DMS153 treated with DMSO at 0.1 percent for 48 hours (cell line): ENCODE data around the gene CDCP1.
"Not testable (repeated sequence)": the region's sequence is repeated elsewhere in the genome, so short reads cannot be mapped to it uniquely, and the experiment has no call there.

ENCODE experiments used
- DNase-seq: peaks from one replicate; lab custom pipeline; 2025; ENCODE audit not compliant: unreplicated experiment; lab: John Stamatoyannopoulos, UW

CDCP1 gene

DNA sequence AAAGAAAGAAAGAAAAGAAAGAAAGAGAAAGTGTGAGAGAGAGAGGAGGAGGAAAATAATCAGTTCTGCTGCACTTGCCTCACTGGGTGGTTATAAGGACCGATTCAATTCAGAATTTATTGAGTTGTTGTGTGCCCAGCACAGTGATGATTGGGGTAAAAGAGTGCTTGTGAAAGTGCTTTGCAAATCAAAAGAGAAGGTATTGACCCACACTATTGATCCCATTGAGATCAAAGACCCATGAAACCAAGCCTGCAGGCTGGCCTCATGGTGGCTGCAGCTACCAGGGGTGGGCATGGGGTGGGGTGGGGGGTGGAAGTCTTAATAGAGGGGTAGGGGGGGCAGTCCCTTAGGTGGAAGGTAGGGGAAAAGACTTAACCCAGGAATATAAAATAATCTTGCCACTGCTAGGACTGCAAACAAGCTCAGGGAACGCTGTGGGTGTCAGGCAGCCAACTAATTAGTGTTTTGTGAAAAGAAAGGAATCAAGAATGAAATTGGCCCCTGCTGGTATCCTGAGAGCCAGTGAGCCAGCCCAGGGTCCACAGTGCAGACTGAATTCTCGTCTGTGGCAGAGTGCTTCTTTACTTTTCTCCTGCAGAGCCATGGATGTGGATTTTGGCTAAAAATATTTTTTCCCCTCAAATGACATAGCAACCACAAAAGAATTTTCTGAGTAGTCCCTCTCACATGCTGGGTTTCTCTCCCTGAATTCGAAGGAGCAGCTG lies 85.8 kb downstream of the CDCP1 start:
- no peak for DNase-seq

GRCh38 chr3:45059132-45059531 lies 87.0 kb downstream of the CDCP1 start:
- no peak for DNase-seq

GRCh38 chr3:45057557-45057956 lies 88.6 kb downstream of the CDCP1 start:
- DNase-seq = no peak

DNA sequence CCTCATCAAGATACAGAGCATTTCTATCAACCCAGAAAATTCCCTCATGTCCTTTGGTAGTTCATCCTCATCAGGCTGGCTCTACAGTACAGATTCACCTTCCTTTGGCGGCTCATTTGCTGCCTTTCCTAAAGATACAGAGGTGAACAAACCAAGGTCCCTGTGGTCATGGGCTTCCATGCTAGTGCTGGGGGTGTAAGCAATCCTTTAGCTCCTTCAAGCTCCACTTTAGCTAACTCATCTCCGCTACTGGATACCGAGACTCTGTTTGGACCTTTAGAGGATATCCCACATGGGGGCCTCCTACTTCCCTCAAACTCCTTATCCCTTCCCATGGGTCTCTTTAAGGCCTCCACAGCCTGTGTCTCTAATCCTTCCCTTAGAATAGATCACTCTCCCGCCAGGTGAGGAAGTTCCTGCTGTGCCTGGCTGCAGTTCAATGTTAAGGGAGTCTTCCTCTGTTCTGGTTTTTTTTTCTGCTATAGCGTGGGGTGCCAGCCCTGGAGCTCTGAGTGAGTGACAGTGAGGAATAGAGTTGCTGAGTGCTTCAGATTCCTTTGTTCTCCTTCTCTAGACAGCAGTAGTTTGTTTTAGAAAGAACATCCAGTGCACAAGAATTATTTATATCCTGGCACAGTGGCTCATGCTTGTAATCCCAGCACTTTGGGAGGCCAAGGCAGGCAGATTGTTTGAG lies 89.4 kb downstream of the CDCP1 start:
- DNase-seq = no peak

DNA sequence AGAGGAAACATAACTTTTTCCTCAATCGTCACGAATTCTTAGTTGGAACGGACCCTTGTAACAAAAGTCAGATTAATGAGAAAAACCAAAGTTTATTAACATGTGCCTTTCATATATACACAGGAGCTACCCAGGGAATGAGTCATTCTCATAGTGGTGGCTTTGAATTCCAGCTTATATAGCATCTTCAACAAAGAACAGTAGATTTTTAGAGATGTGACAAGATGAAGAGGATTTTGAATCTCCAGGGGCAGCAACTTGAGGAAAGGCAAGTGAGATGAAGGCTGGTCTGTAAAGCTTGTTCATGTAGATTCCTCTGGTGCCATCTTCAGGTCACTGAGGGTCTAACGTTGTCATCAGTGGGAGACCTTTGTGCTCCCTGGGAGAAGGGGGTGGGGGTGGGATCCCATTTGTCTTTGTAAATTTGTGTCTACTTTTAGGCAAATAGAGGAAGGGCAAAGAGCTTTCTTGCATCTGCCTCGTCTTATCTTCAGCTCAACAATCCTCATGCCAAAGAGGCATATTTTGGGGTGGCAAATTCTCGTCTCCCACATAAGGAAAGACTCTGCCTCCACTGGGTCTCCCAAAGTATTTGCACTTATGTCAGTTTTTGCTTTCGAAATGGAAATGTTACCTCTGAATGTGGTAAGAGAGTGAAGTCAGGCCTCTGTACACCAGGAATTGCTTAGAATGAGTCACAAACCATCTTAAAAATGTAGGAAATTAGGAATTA lies 90.6 kb downstream of the CDCP1 start:
- DNase-seq = no peak

- no peak for DNase-seq
These were observed 91.2 kb downstream of the CDCP1 start for GRCh38 chr3:45055032-45055410.

DNA sequence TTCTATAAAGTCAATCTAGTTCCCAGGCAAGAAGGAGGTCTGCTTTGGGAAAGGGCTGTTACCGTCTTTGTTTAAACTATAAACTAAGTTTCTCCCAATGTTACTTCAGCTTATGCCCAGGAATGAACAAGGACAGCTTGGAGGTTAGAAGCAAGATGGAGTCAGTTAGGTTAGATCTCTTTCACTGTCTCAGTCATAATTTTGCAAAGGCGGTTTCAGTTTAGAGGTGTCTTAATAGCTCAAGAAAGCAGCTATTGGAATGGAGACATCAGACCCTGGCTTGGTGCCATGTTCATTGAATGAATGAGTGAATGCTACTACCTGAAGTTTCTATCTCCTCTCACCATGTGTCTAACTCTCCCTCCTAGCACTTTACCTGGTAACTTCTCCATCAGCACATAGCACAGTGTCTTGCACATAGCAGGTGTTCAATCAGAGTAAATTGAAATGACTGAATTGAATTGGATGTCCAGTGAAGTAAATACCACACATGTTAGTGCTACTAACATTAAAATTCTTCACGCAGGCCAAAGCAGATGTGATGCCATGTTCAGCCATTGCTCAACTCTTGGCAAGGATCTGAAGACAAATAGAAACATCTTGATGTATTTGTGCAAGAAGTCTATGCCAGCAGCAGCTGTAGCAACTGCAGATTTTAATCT lies 91.9 kb downstream of the CDCP1 start:
- no peak for DNase-seq

- DNase-seq = not testable (repeated sequence)
These were observed 92.4 kb downstream of the CDCP1 start for GRCh38 chr3:45053805-45054195.

DNA sequence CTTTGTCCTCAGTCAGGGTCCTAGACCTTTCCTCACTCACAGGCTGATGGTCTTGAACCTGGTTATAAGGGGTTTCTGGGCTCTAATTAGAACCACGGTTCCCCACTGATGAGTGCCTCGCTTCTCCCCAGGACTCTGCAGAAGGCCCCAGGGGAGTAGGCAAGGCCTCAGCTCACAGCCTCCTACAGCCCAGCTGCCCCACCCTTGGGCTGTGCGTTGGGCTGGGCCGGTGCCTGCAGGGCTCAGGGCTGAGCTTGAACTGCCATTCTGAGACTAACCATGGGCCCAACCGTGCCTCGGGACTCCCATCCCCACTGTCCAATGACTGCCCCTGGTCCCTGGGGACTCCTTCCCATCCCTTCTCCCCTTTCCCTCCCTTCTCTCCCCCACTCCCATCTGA lies 94.5 kb downstream of the CDCP1 start:
- no peak for DNase-seq

DNA sequence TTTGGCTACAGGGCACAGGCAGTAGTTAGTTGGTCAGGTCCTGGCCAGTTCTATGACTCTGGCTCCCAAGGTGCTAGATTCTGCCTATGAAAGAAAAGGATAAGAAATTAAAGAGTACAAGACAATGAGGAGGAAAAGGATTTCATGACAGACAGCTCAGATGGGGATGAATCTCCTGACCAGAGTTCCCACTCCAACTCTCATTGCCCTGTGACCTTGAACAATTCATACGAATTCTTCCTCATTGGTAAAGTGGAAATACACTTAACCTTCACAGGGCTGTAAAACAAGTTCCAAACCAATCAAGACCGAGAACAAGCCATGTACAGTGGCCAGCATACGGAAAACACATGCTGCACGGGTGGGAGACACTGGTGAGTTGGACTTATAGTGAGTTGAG lies 96.4 kb downstream of the CDCP1 start:
- DNase-seq = no peak

DNA sequence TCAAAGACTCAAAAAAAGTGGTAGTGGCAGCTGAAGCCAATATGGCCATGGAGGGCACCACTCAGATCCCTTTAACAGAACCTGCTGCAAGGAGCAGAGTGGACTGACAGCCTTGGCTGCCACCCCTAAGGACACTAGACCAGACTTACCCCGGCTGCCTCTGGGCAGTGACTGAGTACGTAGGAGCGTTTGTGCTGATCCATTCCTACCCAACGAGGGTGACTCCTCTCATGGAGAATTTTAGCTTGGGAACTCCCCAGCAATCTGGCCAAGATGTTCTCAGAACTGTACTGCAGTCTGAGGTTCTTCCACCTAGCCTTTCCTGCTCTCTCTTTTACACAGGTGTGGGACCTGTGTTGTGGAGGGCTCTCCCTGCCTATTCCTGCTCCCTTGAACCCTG lies 97.9 kb downstream of the CDCP1 start:
- DNase-seq = no peak

GRCh38 chr3:45043728-45044299 lies 102.4 kb downstream of the CDCP1 start:
- no peak for DNase-seq

DNA sequence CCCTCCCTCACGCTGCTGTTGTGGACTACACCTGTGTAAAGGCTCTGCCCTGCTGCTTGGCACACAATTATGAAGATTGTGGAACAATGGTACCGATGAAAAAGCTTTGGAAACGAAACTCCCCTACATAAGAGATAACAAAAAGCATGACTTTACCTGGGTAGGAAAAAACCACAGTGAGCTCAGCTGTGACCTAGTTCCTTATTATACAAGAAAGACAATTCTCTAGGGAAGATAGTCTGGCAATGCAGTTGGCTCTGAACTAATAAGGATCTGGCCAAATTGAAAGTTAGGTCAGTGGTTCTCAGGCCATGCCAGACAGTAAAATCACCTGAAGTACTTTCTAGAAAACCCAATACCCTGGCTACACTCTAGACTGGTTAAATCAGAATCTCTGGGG lies 104.0 kb downstream of the CDCP1 start:
- no peak for DNase-seq

DNA sequence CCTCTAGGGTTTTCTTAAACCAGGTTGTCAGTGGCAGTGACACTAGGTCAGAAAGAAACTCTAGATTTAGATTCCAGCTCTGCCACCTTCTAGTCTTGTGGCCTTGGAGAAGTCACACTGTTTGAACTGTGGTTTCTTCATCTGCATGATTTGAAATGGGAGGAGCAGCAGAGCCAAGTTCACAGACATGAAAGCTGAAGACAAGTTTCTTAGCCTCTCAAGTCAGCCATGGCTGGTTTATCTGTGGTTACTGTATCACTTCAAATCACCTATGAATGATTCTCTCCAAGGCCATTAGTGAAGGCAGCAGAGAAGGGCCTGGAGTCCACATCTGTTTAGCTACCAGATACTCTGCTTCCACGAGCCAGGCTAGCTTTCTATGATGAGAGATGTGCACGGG lies 104.5 kb downstream of the CDCP1 start:
- DNase-seq = no peak

DNA sequence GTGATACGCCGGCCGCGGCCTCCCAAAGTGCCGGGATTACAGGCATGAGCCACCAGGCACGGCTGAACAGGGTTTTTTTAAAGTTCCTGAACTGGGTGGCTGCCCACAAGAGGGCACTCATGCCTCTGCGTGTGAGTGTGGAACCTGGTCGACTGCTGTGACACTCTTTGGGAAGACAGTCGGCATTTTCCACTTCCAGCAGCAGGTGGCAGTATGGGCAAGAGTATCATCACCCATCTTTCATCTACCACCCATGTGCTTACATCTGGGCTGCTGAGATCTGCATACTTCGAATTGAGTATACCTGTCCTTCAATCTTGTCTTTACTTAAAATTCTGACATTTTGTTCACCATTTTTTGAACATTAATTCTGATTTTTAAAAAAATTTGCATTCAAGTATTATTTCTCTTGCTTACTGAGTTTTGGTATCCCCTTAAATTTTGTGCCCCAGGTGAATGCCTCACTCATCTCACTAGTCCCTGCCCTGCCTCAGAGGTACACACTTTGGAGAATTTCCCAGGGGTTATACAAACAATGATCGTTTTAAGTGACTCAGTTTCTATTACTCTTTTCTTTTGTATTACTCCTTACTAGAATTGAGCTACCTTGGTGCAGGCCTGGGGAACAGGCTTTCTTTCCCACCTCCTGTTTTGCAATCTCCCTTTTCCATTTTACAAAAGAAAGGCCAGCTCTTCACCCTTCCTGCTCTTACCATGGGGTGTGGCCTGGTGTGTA lies 108.3 kb downstream of the CDCP1 start:
- DNase-seq = peak; percentile 16

DNA sequence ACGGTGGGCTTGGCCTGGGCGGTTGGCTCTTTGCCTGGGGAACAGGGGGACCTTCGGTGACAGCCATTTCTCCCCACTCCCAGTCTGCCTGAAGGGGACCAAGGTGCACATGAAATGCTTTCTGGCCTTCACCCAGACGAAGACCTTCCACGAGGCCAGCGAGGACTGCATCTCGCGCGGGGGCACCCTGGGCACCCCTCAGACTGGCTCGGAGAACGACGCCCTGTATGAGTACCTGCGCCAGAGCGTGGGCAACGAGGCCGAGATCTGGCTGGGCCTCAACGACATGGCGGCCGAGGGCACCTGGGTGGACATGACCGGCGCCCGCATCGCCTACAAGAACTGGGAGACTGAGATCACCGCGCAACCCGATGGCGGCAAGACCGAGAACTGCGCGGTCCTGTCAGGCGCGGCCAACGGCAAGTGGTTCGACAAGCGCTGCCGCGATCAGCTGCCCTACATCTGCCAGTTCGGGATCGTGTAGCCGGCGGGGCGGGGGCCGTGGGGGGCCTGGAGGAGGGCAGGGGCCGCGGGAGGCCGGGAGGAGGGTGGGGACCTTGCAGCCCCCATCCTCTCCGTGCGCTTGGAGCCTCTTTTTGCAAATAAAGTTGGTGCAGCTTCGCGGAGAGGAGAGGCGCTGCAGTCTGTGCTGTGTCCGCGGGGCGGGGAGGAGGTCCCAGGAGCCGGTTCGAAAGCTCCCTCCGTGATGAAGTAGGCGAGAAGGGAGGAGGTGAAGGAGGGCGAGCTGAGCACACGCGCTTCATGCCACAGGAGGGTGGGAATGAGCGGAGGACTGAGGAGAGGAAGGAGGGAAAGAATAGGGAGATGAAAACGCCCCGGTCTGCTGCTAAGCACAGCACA lies 110.5 kb downstream of the CDCP1 start:
- no peak for DNase-seq

DNA sequence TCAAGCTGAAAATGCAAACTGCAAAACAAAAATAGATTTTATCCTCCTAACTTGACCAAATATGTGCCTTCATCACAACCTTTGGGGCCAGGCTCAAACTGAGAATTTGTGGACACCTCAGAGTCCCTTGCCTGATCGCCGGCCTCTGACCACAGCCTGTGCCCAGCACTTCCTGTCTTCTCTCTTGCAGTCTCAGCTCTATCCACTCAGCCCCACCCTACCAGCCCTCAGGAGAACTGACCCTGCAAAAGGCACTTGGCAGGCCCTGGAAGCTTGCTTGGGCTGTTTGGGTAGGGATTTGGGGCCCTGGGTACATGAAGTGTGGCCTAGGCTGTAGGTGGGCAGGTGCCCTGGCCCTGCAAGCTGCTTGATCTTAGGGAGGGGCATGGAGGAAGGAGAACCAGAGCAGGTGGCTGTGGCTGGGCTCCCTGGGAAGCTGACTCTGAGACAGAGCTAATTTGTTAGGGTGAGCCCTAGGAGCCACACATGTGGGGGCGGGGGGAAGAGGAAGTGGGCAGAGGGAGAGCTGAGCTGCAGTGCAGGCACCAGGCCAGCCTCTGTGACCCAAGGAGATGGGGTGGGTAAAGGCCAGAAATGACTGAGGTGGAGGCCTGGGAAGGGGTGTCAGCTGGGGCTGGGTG lies 111.4 kb downstream of the CDCP1 start:
- no peak for DNase-seq

- DNase-seq = no peak
These were observed 112.4 kb downstream of the CDCP1 start for GRCh38 chr3:45033791-45034190.
